ENCODE measurements around the gene PCBP3. TPM values are rescaled to one million over a fixed set of nuclear protein-coding genes. Genes with fewer than 3 reads are reported as not detected.

The PCBP3 gene
- total and polyA plus RNA-seq, 10 of the 15 experiments (the other 5 are each of a cell fraction or from before 2014, with no cell fraction given): 0.09 to 1.3 (median 0.46) TPM; not detected in 3

DNA sequence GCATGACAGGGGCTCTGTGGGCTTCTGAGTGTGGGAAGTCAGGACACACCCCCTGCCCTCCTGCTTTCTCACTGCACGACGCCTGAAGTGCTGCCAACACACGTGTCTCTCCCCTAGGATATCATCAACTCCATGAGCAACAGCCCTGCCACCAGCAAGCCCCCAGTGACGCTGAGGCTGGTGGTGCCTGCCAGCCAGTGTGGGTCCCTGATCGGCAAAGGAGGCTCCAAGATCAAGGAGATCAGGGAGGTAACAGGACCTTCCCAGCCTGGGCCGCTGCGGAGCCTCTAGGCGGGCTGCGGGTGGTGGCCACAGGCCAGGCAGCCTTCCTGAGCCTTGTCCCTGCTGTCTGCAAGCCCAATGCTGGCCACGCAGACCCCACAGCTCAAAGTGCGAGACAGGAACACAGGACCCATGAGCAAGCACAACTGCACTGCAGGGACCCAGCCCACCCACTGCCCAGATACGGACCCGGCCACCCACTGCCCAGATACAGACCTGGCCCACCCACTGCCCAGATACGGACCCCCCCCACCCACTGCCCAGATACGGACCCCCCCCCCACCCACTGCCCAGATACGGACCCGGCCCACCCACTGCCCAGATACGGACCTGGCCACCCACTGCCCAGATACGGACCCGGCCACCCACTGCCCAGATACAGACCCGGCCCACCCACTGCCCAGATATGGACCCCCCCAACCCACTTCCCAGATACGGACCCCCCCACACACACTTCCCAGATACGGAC, 265.9 kb downstream of the PCBP3 start (continued):
- TF ChIP-seq HDGF (IDR thresholded peaks at IDR 0.05) (no peak), NFIC (IDR thresholded peaks at IDR 0.05; ENCODE audit: low read depth, low read length) (no peak), POLR2AphosphoS5 (IDR thresholded peaks at IDR 0.05; ENCODE audit: low read length) (no peak), SREBF2 (IDR thresholded peaks at IDR 0.05; ENCODE audit: low read length) (no peak), MXI1 (IDR thresholded peaks at IDR 0.05; ENCODE audit: low read depth, low read length) (no peak), CHD2 (IDR thresholded peaks at IDR 0.05; ENCODE audit: borderline replicate concordance, low read depth, low read length) (no peak), ZNF217 (IDR thresholded peaks at IDR 0.05) (no peak), NR2F1 (conservative IDR thresholded peaks at IDR 0.05) (no peak), FOXM1 (IDR thresholded peaks at IDR 0.05; ENCODE audit: low read depth, low read length) (no peak), RB1 (IDR thresholded peaks at IDR 0.05; ENCODE audit: borderline replicate concordance) (no peak), ATF7 (IDR thresholded peaks at IDR 0.05; ENCODE audit: low read depth) (no peak), DPF2 (IDR thresholded peaks at IDR 0.05) (no peak)
- TF ChIP-seq, protein P1, sequence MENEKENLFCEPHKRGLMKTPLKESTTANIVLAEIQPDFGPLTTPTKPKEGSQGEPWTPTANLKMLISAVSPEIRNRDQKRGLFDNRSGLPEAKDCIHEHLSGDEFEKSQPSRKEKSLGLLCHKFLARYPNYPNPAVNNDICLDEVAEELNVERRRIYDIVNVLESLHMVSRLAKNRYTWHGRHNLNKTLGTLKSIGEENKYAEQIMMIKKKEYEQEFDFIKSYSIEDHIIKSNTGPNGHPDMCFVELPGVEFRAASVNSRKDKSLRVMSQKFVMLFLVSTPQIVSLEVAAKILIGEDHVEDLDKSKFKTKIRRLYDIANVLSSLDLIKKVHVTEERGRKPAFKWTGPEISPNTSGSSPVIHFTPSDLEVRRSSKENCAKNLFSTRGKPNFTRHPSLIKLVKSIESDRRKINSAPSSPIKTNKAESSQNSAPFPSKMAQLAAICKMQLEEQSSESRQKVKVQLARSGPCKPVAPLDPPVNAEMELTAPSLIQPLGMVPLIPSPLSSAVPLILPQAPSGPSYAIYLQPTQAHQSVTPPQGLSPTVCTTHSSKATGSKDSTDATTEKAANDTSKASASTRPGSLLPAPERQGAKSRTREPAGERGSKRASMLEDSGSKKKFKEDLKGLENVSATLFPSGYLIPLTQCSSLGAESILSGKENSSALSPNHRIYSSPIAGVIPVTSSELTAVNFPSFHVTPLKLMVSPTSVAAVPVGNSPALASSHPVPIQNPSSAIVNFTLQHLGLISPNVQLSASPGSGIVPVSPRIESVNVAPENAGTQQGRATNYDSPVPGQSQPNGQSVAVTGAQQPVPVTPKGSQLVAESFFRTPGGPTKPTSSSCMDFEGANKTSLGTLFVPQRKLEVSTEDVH (IDR thresholded peaks at IDR 0.05; ENCODE audit: low read depth, partially characterized antibody): no peak

Measured in GM12878 (cell line).